ENCODE results near the gene DNAH11.
"Not testable (repeated sequence)": the region's sequence is repeated elsewhere in the genome, so short reads cannot be mapped to it uniquely, and the experiment has no call there.

The DNAH11 gene, protein sequence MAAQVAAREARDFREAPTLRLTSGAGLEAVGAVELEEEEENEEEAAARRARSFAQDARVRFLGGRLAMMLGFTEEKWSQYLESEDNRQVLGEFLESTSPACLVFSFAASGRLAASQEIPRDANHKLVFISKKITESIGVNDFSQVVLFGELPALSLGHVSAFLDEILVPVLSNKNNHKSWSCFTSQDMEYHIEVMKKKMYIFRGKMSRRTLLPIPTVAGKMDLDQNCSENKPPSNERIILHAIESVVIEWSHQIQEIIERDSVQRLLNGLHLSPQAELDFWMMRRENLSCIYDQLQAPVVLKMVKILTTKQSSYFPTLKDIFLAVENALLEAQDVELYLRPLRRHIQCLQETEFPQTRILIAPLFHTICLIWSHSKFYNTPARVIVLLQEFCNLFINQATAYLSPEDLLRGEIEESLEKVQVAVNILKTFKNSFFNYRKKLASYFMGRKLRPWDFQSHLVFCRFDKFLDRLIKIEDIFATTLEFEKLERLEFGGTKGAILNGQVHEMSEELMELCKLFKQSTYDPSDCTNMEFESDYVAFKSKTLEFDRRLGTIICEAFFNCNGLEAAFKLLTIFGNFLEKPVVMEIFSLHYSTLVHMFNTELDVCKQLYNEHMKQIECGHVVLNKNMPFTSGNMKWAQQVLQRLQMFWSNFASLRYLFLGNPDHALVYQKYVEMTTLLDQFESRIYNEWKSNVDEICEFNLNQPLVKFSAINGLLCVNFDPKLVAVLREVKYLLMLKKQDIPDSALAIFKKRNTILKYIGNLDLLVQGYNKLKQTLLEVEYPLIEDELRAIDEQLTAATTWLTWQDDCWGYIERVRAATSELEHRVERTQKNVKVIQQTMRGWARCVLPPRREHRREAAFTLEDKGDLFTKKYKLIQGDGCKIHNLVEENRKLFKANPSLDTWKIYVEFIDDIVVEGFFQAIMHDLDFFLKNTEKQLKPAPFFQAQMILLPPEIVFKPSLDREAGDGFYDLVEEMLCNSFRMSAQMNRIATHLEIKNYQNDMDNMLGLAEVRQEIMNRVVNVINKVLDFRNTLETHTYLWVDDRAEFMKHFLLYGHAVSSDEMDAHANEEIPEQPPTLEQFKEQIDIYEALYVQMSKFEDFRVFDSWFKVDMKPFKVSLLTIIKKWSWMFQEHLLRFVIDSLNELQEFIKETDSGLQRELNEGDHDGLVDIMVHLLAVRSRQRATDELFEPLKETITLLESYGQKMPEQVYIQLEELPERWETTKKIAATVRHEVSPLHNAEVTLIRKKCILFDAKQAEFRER (N-terminal part only)

DNA sequence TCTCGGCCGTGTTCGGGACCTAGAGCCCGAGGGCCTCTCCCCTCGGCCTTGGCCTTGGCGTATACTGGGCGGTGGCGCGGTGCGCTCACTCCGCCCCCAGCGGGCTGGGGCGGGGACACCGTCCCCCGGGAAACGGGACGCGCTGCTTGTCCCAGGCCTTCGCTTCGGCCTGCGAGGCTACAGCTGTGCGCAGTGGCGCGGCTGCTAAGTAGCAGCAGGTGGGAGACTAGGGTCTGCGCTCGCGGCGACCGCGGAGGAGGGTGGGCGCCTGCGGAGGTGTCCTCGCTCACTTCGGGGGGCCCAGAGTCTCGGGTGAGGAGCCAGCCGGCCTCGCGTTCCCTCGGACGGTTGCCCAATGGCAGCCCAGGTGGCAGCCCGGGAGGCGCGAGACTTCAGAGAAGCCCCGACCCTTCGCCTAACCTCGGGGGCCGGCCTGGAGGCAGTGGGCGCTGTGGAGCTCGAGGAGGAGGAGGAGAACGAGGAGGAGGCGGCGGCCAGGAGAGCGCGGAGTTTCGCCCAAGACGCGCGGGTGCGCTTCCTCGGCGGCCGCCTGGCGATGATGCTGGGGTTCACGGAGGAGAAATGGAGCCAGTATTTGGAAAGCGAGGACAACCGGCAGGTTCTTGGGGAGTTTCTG lies at the start of gene DNAH11:
Gene DNAH11 (plus strand): TSS at position 149 of the 637 bp plus-strand sequence. CDS start 207 bp downstream, at position 356.
- peak; percentile 4 for DNase-seq (ENCODE audit: low spot score)

GRCh38 chr7:21495731-21496130 lies 47.1 kb upstream of the DNAH11 start:
- no peak for DNase-seq (ENCODE audit: low spot score)

DNA sequence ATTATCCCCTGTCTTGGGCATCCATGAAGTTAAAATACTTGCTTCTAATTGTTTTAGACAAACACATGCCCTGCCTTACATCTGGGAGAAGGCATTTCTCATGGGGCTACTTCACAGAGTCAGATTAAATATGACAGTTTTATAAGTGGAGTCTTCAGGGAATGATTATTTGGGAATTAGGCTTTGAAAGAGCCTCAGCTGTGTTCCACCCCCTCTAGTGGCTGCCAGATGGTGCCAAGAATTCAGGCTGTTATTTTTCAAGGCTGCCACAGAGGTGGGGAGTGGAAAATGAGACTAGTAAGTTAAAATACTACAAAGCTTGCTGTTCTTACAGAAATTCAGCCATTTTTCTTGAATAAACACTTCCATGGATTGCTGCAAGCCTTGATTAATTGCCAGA lies 45.8 kb upstream of the DNAH11 start:
- peak; percentile 9 for DNase-seq (ENCODE audit: low spot score)

DNA sequence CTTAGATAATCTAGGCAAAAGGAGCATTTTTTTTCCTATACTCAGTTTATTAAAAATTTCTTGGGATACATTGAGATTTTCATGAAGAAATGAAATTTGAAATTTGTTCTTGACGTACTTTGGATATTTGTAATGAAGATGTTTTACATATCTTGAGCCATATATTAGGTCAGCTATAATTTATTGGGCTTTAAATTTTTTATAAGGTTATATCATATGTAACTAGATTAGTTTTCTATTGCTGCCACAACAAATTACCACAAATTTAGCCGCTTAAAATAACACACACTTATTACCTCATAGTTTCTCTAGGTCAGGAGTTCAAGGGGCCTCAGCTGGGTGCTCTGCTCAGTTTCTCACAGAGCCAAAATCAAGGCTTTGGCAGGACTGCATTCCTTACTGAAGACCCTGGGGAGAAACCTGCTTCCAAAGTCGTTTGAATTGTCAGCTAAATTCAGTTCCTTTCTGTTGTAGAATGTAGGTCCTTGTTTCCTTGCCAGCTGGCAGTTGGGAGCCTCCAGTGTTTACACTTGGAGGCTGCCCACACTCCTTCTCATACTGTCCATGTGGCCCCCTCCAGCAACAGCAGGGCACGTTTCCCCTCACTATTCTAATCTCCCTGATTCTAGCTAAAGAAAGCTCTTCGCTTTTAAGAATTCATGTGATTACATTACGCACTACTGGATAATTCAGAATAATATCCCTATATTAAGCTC lies 42.6 kb upstream of the DNAH11 start:
- DNase-seq (ENCODE audit: low spot score): no peak

DNA sequence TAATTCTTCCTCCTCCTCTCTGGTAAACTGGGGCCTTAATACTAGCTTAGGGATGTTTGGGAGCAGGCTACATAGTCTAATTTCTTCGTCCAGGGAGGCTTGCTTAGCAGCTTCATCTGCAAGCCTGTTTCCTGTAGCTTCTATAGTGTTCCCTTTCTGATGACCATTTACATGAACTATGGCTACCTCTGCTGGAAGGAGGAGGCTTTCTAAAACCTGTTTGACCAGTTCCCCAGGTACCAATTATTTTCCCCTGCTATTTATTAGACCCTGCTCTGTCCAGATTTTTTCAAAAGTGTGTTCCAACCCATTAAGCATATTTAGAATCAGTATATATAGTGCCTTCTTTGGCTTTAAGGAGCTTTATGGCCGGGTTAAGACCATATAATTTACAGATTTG lies 38.8 kb upstream of the DNAH11 start:
- DNase-seq (ENCODE audit: low spot score): no peak

DNA sequence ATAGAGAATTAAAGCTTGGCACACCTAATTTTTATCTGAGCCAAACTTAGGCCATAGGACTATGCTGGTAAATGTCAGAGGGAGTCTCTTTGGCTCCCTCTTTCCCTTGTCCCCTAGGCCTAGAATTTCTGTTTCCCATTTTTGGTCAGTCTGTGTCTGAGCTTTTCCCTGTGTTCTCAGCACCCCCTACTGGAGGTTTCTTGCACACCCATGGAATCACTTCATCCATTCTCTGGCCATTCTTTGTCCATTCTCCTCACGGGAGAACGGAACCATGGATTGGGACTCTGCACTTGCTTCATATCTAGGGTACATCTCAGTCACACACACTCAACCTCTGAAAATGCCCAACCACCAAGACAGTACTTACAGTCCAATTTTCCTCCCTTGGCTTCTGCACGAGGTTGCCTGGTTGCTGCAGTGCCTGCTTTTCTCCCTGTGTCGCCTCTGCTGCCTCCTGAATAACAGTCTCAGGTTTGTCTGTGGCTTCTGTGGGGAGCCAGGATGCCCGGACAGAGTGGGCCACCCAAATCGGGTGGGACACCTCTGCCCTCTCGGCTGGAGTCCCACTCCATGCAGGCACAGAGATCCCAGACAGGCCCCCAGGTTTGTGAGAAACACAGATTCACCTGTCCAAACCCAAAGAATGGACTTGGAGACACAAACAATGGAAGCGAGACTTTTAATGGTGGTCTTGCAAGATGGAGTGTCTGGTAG lies 35.1 kb upstream of the DNAH11 start:
- DNase-seq (ENCODE audit: low spot score): peak; percentile 62

DNA sequence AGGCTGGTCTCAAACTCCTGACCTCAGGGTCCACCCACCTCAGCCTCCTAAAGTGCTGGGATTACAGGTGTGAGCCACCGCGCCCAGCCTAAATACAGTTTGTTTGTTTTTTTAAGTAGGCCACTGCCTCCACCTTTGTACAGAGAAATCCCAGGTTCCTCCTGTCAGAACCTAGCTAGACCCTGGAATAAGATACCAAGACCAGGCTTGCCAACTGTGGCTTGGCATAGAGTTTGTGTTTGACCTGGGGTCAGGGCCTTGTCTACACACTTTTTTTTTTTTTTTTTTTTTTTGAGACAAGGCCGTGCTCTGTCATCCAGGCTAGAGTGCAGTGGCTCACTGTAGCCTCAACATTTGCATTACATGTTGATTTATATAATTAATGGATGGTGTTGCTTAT lies 34.3 kb upstream of the DNAH11 start:
- DNase-seq (ENCODE audit: low spot score): no peak

DNA sequence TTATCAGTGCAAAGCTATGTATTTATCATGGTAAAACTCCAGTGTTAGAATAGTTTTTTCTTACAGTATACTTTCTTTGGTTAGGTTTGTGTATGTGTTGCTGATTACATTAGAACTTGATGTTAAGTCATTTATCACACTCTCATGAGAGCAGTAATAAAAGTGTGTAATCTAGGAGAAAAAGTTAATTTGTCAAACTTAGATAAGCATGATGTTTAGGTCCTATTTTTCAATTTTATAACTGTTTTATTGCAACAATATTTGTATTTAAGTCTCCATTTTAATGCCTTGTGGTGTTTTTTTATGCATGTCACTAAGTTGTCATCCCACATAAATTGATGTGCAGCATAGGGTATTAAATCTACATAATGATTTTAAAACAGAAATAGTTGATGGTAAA lies 28.8 kb upstream of the DNAH11 start:
- DNase-seq (ENCODE audit: low spot score): no peak

GRCh38 chr7:21524680-21525079 lies 18.2 kb upstream of the DNAH11 start:
- DNase-seq (ENCODE audit: low spot score): no peak

DNA sequence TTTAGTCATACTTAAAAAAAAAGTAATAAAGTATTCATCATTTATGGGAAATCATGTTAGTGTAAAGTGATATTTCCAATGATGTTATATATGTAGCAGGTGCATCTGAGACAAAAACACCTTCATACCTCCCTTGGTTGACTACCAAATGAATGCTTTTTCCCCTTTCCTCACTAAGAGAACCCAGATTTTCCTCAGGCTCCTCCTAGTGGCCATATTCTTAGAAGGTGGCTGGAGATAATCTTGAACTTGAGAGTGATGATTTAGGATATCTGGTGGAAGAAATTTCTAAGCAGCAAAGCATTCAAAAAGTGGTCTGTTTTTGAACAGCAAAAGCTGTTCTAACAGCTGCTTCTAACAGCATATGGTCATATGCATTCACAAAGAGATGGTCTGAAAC lies 16.8 kb upstream of the DNAH11 start:
- no peak for DNase-seq (ENCODE audit: low spot score)

DNA sequence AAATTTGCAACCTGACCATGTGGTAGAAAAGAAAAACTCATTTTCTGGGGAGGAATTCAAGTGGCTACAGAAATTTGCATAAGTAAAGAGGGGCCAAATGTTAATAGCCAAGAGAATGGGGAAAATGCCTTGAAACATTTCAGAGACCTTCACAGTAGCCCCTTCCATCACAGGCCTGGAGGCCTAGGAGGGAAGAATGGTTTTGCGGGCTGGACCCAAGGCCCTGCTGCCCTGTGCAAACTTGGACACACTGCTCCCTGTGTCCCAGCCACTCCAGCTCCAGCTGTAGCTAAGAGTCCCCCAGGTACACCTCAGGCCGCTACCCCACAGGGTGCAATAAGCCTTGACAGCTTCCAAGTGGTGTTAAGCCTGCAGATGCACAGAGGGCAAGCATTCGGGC lies 16.4 kb upstream of the DNAH11 start:
- no peak for DNase-seq (ENCODE audit: low spot score)

- DNase-seq (ENCODE audit: low spot score): not testable (repeated sequence)
Measured at GRCh38 chr7:21532485-21532884, 10.4 kb upstream of the DNAH11 start.

DNA sequence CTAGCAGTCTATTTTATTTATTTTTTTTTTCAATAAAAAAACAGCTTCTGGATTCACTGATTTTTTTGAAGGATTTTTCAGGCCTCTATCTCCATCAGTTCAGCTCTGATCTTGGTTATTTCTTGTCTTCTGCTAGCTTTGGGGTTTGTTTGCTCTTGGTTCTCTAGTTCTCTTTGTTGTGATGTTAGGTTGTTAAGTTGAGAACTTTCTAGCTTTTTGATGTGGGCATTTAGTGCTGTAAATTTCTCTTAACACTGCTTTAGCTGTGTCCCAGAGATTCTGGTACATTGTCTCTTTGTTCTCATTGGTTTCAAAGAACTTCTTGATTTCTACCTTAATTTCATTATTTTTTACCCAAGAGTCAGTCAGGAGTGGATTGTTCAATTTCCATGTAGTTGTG lies 9.2 kb upstream of the DNAH11 start:
- not testable (repeated sequence) for DNase-seq (ENCODE audit: low spot score)

DNA sequence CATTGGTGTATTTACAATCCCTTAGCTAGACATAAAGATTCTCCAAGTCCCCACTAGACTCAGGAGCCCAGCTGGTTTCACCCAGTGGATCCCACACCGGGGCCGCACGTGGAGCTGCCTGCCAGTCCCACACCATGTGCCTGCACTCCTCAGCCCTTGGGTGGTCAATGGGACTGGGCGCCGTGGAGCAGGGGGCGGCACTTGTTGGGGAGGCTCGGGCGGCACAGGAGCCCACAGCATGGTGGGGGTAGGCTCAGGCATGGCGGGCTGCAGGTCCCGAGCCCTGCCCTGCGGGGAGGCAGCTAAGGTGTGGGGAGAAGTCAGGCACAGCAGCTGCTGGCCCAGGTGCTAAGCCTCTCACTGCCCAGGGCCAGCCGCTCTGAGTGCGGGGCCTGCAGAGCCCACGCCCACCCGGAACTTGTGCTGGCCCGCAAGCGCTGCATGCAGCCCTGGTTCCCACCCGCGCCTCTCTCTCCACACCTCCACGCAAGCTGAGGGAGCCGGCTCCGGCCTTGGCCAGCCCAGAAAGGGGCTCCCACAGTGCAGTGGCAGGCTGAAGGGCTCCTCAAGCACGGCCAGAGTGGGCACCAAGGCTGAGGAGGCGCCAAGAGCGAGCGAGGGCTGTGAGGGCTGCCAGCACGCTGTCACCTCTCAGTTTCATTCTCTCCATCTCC lies 6.3 kb upstream of the DNAH11 start:
- not testable (repeated sequence) for DNase-seq (ENCODE audit: low spot score)

- DNase-seq (ENCODE audit: low spot score): no peak
Measured at GRCh38 chr7:21538936-21539495, 3.8 kb upstream of the DNAH11 start.

DNA sequence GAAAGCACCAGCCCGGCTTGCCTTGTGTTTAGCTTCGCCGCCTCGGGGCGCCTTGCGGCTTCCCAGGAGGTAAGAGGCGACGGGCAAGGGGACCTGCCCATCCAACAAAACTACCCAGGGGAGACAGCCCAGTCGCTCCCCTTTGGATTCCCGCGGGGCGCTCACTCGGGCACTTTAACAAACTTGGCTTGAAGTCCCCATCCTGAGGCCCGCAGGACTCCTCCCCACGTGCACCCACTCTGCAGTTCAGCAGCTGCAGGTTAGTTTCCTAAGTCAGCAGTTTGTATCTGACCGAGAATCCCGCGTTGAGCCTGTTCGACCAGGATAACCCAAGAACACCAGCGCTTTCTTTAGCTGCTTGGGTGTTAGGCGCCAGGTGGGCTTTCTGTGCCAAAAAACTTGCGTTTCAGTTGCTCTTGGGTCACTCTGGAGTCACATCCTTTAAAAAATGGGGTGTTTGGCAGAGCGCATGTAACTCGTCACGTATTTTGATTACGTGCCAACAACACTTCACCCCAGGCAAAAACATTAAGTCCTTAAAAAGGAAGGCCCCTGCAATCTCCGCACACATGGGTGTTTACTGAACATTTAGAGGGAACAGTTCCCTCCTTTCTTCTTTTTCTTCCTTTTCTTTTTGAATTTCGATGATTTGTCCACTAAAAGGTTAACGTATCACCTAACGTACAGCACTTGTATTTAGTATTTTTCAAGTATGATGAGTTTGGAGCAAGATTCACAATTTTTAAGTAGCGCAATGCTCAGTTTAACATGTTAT lies 876 bp downstream of the DNAH11 start:
- no peak for DNase-seq (ENCODE audit: low spot score)

- DNase-seq (ENCODE audit: low spot score): no peak
Measured at GRCh38 chr7:21544303-21544656, 1.4 kb downstream of the DNAH11 start.

GRCh38 chr7:21544715-21545114 lies 1.9 kb downstream of the DNAH11 start:
- no peak for DNase-seq (ENCODE audit: low spot score)

DNA sequence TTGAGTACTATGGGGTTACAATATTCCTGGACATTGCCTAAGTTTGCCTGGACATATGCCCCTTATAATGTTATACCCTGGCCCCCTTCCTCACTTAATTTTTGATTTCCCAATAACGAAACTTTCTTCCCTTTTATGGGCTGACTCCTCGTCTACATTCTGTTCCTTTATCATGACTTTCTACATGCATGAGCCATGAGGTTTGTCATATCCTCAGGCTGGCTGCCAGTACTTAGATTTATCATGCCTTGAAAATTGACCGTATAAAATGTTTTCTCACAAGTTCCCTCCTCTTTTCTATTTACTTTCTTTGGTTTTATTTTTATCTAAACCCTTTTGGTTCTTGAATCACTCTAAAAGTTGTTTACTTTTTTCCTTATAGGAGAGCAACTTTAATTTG lies 4.7 kb downstream of the DNAH11 start:
- DNase-seq (ENCODE audit: low spot score): no peak

Measured in Ammon's horn (tissue), 1 donor.